Gastrocnemius medialis (tissue), 4 donors: Measurements from ENCODE around the gene TBC1D25.

Experiments used
- CTCF ChIP-seq, 5 experiments: fragments of 450-650 bp in 3 of 5; fragments of 200-600 bp in 2 of 5; sonication (generic) in 2 of 5; IDR thresholded peaks in 4 of 5; conservative IDR thresholded peaks in 1 of 5; 1 replicate in 4 of 5; 2 replicates in 1 of 5; pipeline ENCODE4 v1.5.1; 2016 to 2019; ENCODE audit warnings: antibody characterized with exemption in 5 of 5, mild to moderate bottlenecking in 3 of 5, moderate library complexity in 3 of 5
- POLR2A ChIP-seq, 2 donors: fragments of 450-650 bp; IDR thresholded peaks; one replicate each; pipeline ENCODE4 v1.6.1; 2017; ENCODE audit warnings: antibody characterized with exemption in 2 of 2, mild to moderate bottlenecking in 2 of 2, moderate library complexity in 2 of 2

GRCh38 chrX:48516987-48517386 lies 22.5 kb upstream of the TBC1D25 start:
- TF ChIP-seq CTCF (IDR thresholded peaks at IDR 0.05 in 4 of 5, conservative IDR thresholded peaks at IDR 0.05 in 1 of 5): no peak
- no peak for TF ChIP-seq POLR2A (IDR thresholded peaks at IDR 0.05)
